ENCODE results near the gene HBZ. TPM values are rescaled to one million over a fixed set of nuclear protein-coding genes. Genes with fewer than 3 reads are reported as not detected.
"Not testable (repeated sequence)": the region's sequence is repeated elsewhere in the genome, so short reads cannot be mapped to it uniquely, and the experiment has no call there.

The HBZ gene
- total RNA-seq, 4 donors from 2014 or later, result not detected

DNA sequence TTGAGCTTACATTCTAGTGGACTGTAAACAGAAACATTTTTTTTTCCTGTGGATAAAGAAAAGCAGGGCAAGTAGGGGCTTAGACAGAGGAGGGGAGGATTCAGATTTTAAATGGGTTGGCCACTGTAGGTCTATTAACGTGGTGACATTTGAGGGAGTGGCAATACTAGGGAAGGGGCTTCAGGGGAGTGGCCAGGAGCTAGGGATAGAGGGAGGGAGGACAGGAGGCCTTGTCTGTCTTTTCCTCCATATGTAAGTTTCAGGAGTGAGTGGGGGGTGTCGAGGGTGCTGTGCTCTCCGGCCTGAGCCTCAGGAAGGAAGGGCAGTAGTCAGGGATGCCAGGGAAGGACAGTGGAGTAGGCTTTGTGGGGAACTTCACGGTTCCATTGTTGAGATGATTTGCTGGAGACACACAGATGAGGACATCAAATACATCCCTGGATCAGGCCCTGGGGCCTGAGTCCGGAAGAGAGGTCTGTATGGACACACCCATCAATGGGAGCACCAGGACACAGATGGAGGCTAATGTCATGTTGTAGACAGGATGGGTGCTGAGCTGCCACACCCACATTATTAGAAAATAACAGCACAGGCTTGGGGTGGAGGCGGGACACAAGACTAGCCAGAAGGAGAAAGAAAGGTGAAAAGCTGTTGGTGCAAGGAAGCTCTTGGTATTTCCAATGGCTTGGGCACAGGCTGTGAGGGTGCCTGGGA lies 6.8 kb downstream of the HBZ start:
- WGBS, 2 donors, result 38 to 45% methylated on average over 6 of the region's 6 CpGs
- TF ChIP-seq, protein P1, sequence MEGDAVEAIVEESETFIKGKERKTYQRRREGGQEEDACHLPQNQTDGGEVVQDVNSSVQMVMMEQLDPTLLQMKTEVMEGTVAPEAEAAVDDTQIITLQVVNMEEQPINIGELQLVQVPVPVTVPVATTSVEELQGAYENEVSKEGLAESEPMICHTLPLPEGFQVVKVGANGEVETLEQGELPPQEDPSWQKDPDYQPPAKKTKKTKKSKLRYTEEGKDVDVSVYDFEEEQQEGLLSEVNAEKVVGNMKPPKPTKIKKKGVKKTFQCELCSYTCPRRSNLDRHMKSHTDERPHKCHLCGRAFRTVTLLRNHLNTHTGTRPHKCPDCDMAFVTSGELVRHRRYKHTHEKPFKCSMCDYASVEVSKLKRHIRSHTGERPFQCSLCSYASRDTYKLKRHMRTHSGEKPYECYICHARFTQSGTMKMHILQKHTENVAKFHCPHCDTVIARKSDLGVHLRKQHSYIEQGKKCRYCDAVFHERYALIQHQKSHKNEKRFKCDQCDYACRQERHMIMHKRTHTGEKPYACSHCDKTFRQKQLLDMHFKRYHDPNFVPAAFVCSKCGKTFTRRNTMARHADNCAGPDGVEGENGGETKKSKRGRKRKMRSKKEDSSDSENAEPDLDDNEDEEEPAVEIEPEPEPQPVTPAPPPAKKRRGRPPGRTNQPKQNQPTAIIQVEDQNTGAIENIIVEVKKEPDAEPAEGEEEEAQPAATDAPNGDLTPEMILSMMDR (IDR thresholded peaks at IDR 0.05), result no peak
- TF ChIP-seq POLR2A (IDR thresholded peaks at IDR 0.05), result no peak
- DNase-seq (ENCODE audit: low spot score in 2 of 2), result no peak
- H3K4me3 ChIP-seq (ENCODE audit: low read depth, poor library complexity, severe bottlenecking), result no peak overlapping the region
- intact Hi-C loops (cut with DNase I; ENCODE audit: low total_unique reads), result no loop called here

DNA sequence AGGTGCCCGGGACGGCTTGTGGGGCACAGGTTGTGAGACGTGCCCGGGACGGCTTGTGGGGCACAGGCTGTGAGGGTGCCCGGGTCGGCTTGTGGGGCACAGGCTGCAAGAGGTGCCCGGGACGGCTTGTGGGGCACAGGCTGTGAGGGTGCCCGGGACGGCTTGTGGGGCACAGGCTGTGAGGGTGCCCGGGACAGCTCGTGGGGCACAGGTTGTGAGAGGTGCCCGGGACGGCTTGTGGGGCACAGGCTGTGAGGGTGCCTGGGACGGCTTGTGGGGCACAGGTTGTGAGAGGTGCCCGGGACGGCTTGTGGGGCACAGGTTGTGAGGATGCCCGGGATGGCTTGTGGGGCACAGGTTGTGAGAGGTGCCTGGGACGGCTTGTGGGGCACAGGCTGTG lies 7.8 kb downstream of the HBZ start:
- 65 to 72% methylated on average over 20 of the region's 20 CpGs for WGBS, 2 donors
- H3K4me3 ChIP-seq (ENCODE audit: low read depth, poor library complexity, severe bottlenecking); intact Hi-C loops (cut with DNase I; ENCODE audit: low total_unique reads); DNase-seq (ENCODE audit: low spot score in 2 of 2): not testable (repeated sequence)

DNA sequence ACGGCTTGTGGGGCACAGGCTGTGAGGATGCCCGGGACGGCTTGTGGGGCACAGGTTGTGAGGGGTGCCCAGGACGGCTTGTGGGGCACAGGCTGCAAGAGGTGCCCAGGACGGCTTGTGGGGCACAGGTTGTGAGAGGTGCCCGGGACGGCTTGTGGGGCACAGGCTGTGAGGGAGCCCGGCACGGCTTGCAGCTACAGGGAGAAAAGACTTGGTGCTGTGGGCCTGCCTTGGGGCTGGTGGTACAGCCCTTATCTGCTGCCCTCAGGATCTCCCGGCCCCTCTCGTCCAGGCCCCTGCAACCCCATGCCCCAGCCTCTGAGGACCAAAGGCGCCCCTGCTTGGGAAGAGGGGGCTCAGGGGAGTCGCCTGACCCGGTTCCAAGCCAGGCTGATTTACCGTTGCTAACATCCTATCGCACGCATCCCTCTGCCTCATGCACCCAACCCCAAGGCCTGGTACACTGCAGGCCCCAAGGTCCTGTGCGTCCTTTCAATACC lies 8.3 kb downstream of the HBZ start:
- DNase-seq (ENCODE audit: low spot score in 2 of 2), result no peak
- TF ChIP-seq, protein P1 (IDR thresholded peaks at IDR 0.05), result no peak
- no peak for TF ChIP-seq POLR2A (IDR thresholded peaks at IDR 0.05)
- no peak overlapping the region for H3K4me3 ChIP-seq (ENCODE audit: low read depth, poor library complexity, severe bottlenecking)
- 61 to 73% methylated on average over 14 to 18 of the region's 18 CpGs for WGBS, 2 donors
- intact Hi-C loops (cut with DNase I; ENCODE audit: low total_unique reads), result no loop called here

DNA sequence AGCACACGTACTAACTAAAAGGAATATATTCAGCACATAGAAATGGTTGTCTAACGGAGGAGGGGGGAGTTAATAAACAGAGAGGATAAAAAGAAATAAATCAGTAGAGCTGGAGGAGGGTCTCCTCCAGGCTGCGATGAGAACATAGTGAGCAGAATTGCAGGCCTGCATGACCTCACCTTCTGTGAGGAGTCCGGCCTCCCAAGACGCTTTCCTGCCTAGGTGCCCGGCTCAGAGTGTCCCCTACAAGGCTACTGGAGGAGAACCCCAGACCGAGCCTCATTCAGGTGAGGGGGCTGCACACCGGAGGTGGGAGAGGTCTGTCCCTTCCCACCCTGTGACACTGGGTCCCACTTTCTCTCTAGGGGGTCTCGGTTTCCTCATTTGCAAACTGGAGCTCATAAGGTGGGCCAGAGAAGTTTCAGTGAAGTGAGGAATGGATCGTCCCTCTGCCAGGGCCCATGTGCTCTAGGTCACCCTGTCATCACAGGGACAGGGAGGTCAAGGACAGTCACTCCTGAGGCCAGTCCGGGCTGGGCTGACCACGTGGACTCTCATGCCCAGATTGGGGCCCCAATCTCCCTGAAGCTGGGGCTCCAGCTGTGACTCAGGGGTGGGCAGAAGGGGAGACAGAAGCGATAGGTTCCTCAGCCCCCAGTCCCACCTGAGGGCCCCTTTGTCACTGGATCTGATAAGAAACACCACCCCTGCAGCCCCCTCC lies 10.0 kb downstream of the HBZ start:
- intact Hi-C loops (cut with DNase I; ENCODE audit: low total_unique reads), result no loop called here
- WGBS, 2 donors, result 79 to 88% methylated on average over 13 of the region's 13 CpGs
- no peak overlapping the region for H3K4me3 ChIP-seq (ENCODE audit: low read depth, poor library complexity, severe bottlenecking)
- DNase-seq (ENCODE audit: low spot score in 2 of 2), result no peak
- TF ChIP-seq, protein P1 (IDR thresholded peaks at IDR 0.05), result no peak
- TF ChIP-seq POLR2A (IDR thresholded peaks at IDR 0.05), result no peak

DNA sequence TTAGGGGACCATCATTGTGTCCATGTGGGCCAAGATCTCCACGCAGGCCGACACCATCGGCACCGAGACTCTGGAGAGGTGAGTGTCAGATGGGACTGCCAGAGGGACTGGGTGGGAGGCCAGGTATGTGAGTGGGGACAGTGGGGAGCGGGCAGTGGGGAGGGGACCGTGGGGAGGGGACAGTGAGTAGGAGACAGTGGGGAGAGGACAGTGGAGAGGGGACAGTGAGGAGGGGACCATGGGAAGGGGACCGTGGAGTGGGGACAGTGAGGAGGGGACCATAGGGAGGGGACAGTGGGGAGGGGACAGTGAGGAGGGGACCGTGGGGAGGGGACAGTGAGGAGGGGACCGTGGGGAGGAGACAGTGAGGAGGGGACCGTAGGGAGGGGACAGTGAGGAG lies 10.7 kb downstream of the HBZ start:
- intact Hi-C loops (cut with DNase I; ENCODE audit: low total_unique reads); H3K4me3 ChIP-seq (ENCODE audit: low read depth, poor library complexity, severe bottlenecking); DNase-seq (ENCODE audit: low spot score in 2 of 2): not testable (repeated sequence)
- WGBS, 2 donors, result 74 to 76% methylated on average over 10 of the region's 10 CpGs

DNA sequence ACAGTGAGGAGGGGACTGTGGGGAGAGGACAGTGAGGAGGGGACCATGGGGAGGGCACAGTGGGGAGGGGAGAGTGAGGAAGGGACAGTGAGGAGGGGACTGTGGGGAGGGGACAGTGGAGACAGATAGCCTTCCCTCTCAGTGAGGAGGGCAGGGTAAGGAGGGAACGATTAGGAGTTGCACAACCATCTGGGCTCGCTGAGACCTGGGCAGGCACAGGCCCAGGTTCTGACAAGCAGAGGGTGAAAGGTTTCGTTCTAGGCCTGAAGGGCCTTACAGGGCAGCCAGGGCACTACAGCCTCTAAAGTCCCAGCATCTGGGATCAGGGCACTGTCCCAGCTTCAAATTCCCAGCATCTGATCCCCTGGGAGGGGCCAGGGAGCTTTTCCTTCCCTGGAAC lies 11.3 kb downstream of the HBZ start:
- H3K4me3 ChIP-seq (ENCODE audit: low read depth, poor library complexity, severe bottlenecking); DNase-seq (ENCODE audit: low spot score in 2 of 2); intact Hi-C loops (cut with DNase I; ENCODE audit: low total_unique reads): not testable (repeated sequence)
- 15 to 23% methylated on average over 2 to 3 of the region's 3 CpGs for WGBS, 2 donors

DNA sequence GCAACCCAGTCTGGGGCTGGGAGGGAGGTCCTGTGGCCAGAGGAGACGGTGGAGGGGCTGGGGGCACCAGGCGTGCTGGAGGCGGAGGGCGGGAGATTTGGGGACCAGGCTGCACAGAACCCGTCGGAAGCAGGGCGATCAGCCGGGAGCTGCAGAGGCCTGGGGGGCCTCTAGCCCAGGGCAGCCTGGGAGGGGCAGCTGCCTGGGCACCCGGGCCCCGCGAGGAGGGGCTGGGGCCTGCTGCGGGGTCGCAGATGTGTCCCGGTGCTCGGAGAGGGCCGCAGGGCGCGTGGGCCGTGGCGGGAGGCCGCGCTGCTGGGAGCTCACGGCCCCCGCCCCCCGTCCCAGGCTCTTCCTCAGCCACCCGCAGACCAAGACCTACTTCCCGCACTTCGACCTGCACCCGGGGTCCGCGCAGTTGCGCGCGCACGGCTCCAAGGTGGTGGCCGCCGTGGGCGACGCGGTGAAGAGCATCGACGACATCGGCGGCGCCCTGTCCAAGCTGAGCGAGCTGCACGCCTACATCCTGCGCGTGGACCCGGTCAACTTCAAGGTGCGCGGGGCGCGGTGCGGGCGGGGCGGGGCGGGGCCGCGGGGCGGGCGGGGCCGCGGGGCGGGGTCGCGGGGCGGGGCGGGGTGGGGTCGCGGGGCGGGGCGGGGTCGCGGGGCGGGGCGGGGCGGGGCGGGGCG lies 11.8 kb downstream of the HBZ start:
- DNase-seq (ENCODE audit: low spot score in 2 of 2); H3K4me3 ChIP-seq (ENCODE audit: low read depth, poor library complexity, severe bottlenecking); intact Hi-C loops (cut with DNase I; ENCODE audit: low total_unique reads): not testable (repeated sequence)
- WGBS, 2 donors, result no CpG with 5 or more reads among the region's 80 CpGs
